Activated naive CD4-positive, alpha-beta T cell treated with anti-CD3 and anti-CD28 coated beads, Interleukin-2, amount 50 U/mL, for 24 hours (primary cell): ENCODE data around the gene MYF6.

Experiments used
- H3K27ac Mint-ChIP-seq: one replicate; pipeline ENCODE4 v1.8.0; 2021; ENCODE audit warnings: mild to moderate bottlenecking, mixed read lengths
- H3K27me3 Mint-ChIP-seq: one replicate; pipeline ENCODE4 v1.8.0; 2021; ENCODE audit warnings: mixed read lengths
- H3K36me3 Mint-ChIP-seq: one replicate; pipeline ENCODE4 v1.8.0; 2021; ENCODE audit warnings: mixed read lengths
- H3K4me1 Mint-ChIP-seq: one replicate; pipeline ENCODE4 v1.8.0; 2021; ENCODE audit warnings: mixed read lengths
- H3K4me3 Mint-ChIP-seq: one replicate; pipeline ENCODE4 v1.8.0; 2021; ENCODE audit warnings: mild to moderate bottlenecking, mixed read lengths
- H3K9me3 Mint-ChIP-seq: one replicate; pipeline ENCODE4 v1.8.0; 2021; ENCODE audit warnings: mixed read lengths

Gene MYF6

GRCh38 chr12:80715713-80716249, 8.3 kb downstream of the MYF6 start:
- Mint-ChIP-seq H3K27me3 (peaks cover 28% of the 10 kb centered on the region), H3K4me3 (no peak overlapping the region), H3K4me1 (no peaks in the 10 kb centered on the region), H3K9me3 (peaks cover 6% of the 10 kb centered on the region), H3K36me3 (no peaks in the 10 kb centered on the region), H3K27ac (no peak overlapping the region)

DNA sequence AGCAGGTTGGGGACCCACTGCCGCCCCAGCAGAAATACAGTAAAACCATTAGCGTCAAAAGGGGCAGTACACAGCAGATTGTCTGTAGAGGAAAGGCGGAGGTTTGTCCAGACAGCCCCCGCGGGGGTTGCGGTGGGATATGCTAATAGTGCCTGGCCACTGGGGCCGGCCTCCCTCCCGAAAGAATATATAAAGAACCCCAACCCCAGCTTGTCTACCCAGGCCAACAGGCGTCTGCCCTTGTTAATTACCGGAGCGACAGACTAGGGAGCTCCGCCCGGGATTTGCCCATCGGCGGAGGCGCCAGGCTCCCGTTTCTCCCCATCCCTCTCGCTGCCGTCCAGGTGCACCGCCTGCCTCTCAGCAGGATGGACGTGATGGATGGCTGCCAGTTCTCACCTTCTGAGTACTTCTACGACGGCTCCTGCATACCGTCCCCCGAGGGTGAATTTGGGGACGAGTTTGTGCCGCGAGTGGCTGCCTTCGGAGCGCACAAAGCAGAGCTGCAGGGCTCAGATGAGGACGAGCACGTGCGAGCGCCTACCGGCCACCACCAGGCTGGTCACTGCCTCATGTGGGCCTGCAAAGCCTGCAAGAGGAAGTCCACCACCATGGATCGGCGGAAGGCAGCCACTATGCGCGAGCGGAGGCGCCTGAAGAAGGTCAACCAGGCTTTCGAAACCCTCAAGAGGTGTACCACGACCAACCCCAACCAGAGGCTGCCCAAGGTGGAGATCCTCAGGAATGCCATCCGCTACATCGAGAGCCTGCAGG, 9.4 kb downstream of the MYF6 start, which contains the start of gene MYF5:
Gene MYF5 (plus strand): TSS at position 217 of the 774 bp plus-strand sequence. CDS start 152 bp downstream, at position 369.
- no peak within 1 kb of the TSS for H3K27ac Mint-ChIP-seq
- no peaks in the 10 kb centered on the region for H3K4me1 Mint-ChIP-seq
- H3K27me3 Mint-ChIP-seq = peaks cover 28% of the 10 kb centered on the region
- no peaks in the 10 kb centered on the region for H3K36me3 Mint-ChIP-seq
- no peak within 1 kb of the TSS for H3K4me3 Mint-ChIP-seq
- peaks cover 6% of the 10 kb centered on the region for H3K9me3 Mint-ChIP-seq

- H3K36me3 Mint-ChIP-seq = no peaks in the 10 kb centered on the region
- H3K4me1 Mint-ChIP-seq = no peaks in the 10 kb centered on the region
- no peak overlapping the region for H3K27ac Mint-ChIP-seq
- H3K27me3 Mint-ChIP-seq = peaks cover 23% of the 10 kb centered on the region
- no peak overlapping the region for H3K4me3 Mint-ChIP-seq
- H3K9me3 Mint-ChIP-seq = peaks cover 2% of the 10 kb centered on the region
Measured at GRCh38 chr12:80717856-80718255, 10.4 kb downstream of the MYF6 start.

GRCh38 chr12:80720516-80720915, 13.1 kb downstream of the MYF6 start:
- no peaks in the 10 kb centered on the region for H3K4me1 Mint-ChIP-seq
- H3K9me3 Mint-ChIP-seq = no peaks in the 10 kb centered on the region
- H3K27ac Mint-ChIP-seq = no peak overlapping the region
- no peaks in the 10 kb centered on the region for H3K36me3 Mint-ChIP-seq
- H3K27me3 Mint-ChIP-seq = peaks cover 11% of the 10 kb centered on the region
- H3K4me3 Mint-ChIP-seq = no peak overlapping the region

- H3K36me3 Mint-ChIP-seq = no peaks in the 10 kb centered on the region
- H3K9me3 Mint-ChIP-seq = no peaks in the 10 kb centered on the region
- peaks cover 5% of the 10 kb centered on the region for H3K27me3 Mint-ChIP-seq
- H3K27ac Mint-ChIP-seq = no peak overlapping the region
- no peak overlapping the region for H3K4me3 Mint-ChIP-seq
- no peaks in the 10 kb centered on the region for H3K4me1 Mint-ChIP-seq
Measured at GRCh38 chr12:80721326-80721725, 13.9 kb downstream of the MYF6 start.

- Mint-ChIP-seq H3K9me3 (no peaks in the 10 kb centered on the region), H3K27ac (no peak overlapping the region), H3K4me1 (no peaks in the 10 kb centered on the region), H3K36me3 (no peaks in the 10 kb centered on the region), H3K4me3 (no peak overlapping the region), H3K27me3 (no peaks in the 10 kb centered on the region)
Measured at GRCh38 chr12:80745851-80746505, 38.5 kb downstream of the MYF6 start.

- H3K4me1 Mint-ChIP-seq = no peaks in the 10 kb centered on the region
- no peaks in the 10 kb centered on the region for H3K27me3 Mint-ChIP-seq
- H3K9me3 Mint-ChIP-seq = no peaks in the 10 kb centered on the region
Measured at GRCh38 chr12:80747800-80748199, 40.4 kb downstream of the MYF6 start.

DNA sequence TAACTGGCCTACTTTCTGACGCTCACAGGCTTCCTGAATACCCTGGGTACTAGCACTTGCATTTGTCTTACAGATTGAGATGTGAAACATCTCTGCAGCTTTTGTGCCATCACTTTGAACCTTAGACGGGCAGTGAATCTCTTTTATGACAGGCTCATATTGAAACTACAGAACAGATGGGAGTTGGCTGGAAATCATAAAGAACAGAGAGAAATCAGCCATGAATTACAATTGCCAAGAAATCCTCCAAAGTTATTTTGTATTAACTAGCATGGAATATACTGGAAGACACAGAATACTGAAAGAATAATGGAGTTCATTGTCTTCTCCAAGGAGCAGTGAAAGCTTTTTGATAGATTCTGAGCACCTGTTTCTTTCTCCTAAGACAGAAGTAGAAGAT, 42.0 kb downstream of the MYF6 start:
- H3K27ac Mint-ChIP-seq = no peak overlapping the region
- H3K4me3 Mint-ChIP-seq = no peak overlapping the region
- H3K36me3 Mint-ChIP-seq = no peaks in the 10 kb centered on the region
- H3K27me3 Mint-ChIP-seq = no peaks in the 10 kb centered on the region
- no peaks in the 10 kb centered on the region for H3K4me1 Mint-ChIP-seq
- no peaks in the 10 kb centered on the region for H3K9me3 Mint-ChIP-seq

More at GRCh38 chr12:80747800-80748199, 40.4 kb downstream of the MYF6 start:
- Mint-ChIP-seq H3K27ac (no peak overlapping the region), H3K36me3 (no peaks in the 10 kb centered on the region), H3K4me3 (no peak overlapping the region)

DNA sequence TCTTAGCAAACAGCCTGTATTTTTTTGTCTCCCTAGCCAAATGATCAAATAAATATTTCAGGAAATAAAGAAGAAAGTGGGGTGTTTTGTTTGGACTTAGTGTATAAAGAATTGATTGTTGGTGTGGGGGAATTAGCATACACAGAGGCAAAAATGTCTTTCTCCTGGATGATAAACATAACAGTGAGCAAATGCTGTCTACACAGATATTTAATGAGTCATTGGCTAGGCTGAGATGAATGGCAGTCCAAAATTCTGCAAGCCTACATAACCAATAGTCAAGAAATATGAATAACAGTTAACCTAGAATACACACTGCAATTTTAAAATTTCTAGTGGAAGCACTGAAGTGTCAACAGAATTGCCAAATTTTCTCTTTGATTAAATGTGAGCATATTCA, 45.0 kb downstream of the MYF6 start:
- Mint-ChIP-seq H3K36me3 (no peaks in the 10 kb centered on the region), H3K27ac (no peak overlapping the region), H3K4me3 (no peak overlapping the region), H3K4me1 (no peaks in the 10 kb centered on the region), H3K9me3 (peaks cover 10% of the 10 kb centered on the region), H3K27me3 (no peaks in the 10 kb centered on the region)

GRCh38 chr12:80754274-80754673, 46.8 kb downstream of the MYF6 start:
- no peaks in the 10 kb centered on the region for H3K27me3 Mint-ChIP-seq
- no peak overlapping the region for H3K4me3 Mint-ChIP-seq
- H3K9me3 Mint-ChIP-seq = peaks cover 10% of the 10 kb centered on the region
- no peak overlapping the region for H3K27ac Mint-ChIP-seq
- H3K36me3 Mint-ChIP-seq = no peaks in the 10 kb centered on the region
- no peaks in the 10 kb centered on the region for H3K4me1 Mint-ChIP-seq

DNA sequence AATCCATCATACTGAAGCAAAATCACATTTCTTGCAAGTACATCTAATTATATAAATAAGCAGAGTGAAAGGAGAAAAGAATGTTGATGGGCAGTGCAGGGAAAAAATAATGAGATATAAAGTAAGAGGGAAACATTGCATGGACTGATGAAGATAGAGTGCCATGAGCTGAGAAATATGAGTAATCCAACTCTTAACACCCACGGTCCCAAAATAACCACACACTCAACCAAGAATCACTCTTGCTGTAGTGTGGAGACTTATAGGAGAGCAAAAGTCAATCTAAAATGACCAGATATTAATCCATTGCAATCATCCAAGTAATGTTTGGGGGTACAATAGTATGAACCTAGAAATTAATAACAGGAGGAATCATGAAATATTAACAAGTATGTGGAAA, 49.4 kb downstream of the MYF6 start:
- Mint-ChIP-seq H3K36me3 (no peaks in the 10 kb centered on the region), H3K27ac (no peak overlapping the region), H3K9me3 (peaks cover 15% of the 10 kb centered on the region), H3K4me3 (no peak overlapping the region), H3K4me1 (no peaks in the 10 kb centered on the region), H3K27me3 (no peaks in the 10 kb centered on the region)
